HepG2 (cell line): ENCODE measurements around the gene TSPYL1. TPM values are rescaled to one million over a fixed set of nuclear protein-coding genes. Genes with fewer than 3 reads are reported as not detected.
A peak's percentile ranks its signal among the peaks of the same experiment; 100 is the strongest.

ENCODE experiments used
- ATAD3A ChIP-seq: sonication (generic); formaldehyde crosslinking; IDR thresholded peaks from 2 replicates; pipeline ENCODE4 v1.4.0; 2020; ENCODE audit warnings: missing genetic modification reagents
- ATF1 ChIP-seq: IDR thresholded peaks from 2 replicates; pipeline ENCODE4 v1.6.1; 2016; ENCODE audit warnings: mild to moderate bottlenecking, control low read depth
- ATM ChIP-seq: fragments of 450-650 bp; IDR thresholded peaks from 2 replicates; pipeline ENCODE4 v1.7.1; 2017; ENCODE audit warnings: mild to moderate bottlenecking, borderline replicate concordance
- BHLHE40 ChIP-seq: IDR thresholded peaks from 2 replicates; pipeline ENCODE4 v1.6.1; 2011; ENCODE audit warnings: low read length, improper control_type of control experiment
- FOXA1 ChIP-seq, 2 experiments: fragments of 450-650 bp in 1 of 2; sonication (generic) in 1 of 2; formaldehyde crosslinking in 1 of 2; IDR thresholded peaks; 2 replicates each; pipeline versions ENCODE4 v1.4.0 to v1.6.1; 2016 to 2020; ENCODE audit warnings: missing genetic modification reagents in 1 of 2
- GATAD2A ChIP-seq: IDR thresholded peaks from 2 replicates; pipeline ENCODE4 v1.6.1; 2016
- GMEB1 ChIP-seq: sonication (generic); formaldehyde crosslinking; IDR thresholded peaks from 2 replicates; pipeline ENCODE4 v1.5.1; 2020; ENCODE audit warnings: missing genetic modification reagents, mild to moderate bottlenecking, borderline replicate concordance
- HNRNPL ChIP-seq: fragments of 200-400 bp; formaldehyde crosslinking; IDR thresholded peaks from 2 replicates; pipeline ENCODE4 v1.6.1; 2017; ENCODE audit warnings: mild to moderate bottlenecking, low read depth, low read length
- JUN ChIP-seq: sonication (generic); formaldehyde crosslinking; IDR thresholded peaks from 2 replicates; pipeline ENCODE4 v1.4.0; 2020; ENCODE audit warnings: mild to moderate bottlenecking, missing genetic modification reagents
- MAF1 ChIP-seq: sonication (generic); formaldehyde crosslinking; IDR thresholded peaks from 2 replicates; pipeline ENCODE4 v1.5.0; 2020; ENCODE audit warnings: missing genetic modification reagents, borderline replicate concordance
- MAFF ChIP-seq: IDR thresholded peaks from 2 replicates; pipeline ENCODE4 v1.6.1; 2011; ENCODE audit warnings: low read depth, low read length, improper control_type of control experiment
- NFE2 ChIP-seq: sonication (generic); formaldehyde crosslinking; IDR thresholded peaks from 2 replicates; pipeline ENCODE4 v1.4.0; 2020; ENCODE audit warnings: missing genetic modification reagents
- NONO ChIP-seq, 2 experiments: fragments of 450-650 bp in 1 of 2; sonication (generic) in 1 of 2; formaldehyde crosslinking in 1 of 2; IDR thresholded peaks in 1 of 2; conservative IDR thresholded peaks in 1 of 2; 2 replicates each; pipeline versions ENCODE4 v1.6.1 to v1.8.0; 2017 to 2022; ENCODE audit warnings: mild to moderate bottlenecking in 1 of 2, missing genetic modification reagents in 1 of 2, moderate library complexity in 1 of 2
- NRL ChIP-seq: sonication (generic); formaldehyde crosslinking; IDR thresholded peaks from 2 replicates; pipeline ENCODE4 v1.5.0; 2020; ENCODE audit warnings: missing genetic modification reagents, mild to moderate bottlenecking, moderate library complexity, borderline replicate concordance
- RAD51 ChIP-seq: fragments of 450-650 bp; IDR thresholded peaks from 2 replicates; pipeline ENCODE4 v1.6.1; 2016; ENCODE audit warnings: borderline replicate concordance
- TCF7 ChIP-seq: sonication (generic); IDR thresholded peaks from 2 replicates; pipeline ENCODE4 v1.6.1; 2016; ENCODE audit warnings: antibody characterized with exemption, low read depth
- TEAD2 ChIP-seq: sonication (generic); formaldehyde crosslinking; IDR thresholded peaks from 2 replicates; pipeline ENCODE4 v1.9.0; 2021; ENCODE audit warnings: missing genetic modification reagents
- ZNF296 ChIP-seq: sonication (generic); formaldehyde crosslinking; conservative IDR thresholded peaks from 2 replicates; pipeline ENCODE4 v1.5.0; 2020; ENCODE audit warnings: mild to moderate bottlenecking, missing genetic modification reagents
- ZNF318 ChIP-seq: sonication (generic); formaldehyde crosslinking; IDR thresholded peaks from 2 replicates; pipeline ENCODE4 v1.4.0; 2020; ENCODE audit warnings: mild to moderate bottlenecking, missing genetic modification reagents
- ZNF563 ChIP-seq: sonication (generic); formaldehyde crosslinking; IDR thresholded peaks from 2 replicates; pipeline ENCODE4 v1.8.0; 2022; ENCODE audit warnings: mild to moderate bottlenecking, moderate library complexity, missing genetic modification reagents
- ZNF569 ChIP-seq: sonication (generic); formaldehyde crosslinking; IDR thresholded peaks from 2 replicates; pipeline ENCODE4 v1.5.0; 2020; ENCODE audit warnings: mild to moderate bottlenecking, missing genetic modification reagents, moderate library complexity, borderline replicate concordance
- ZNF576 ChIP-seq: sonication (generic); formaldehyde crosslinking; IDR thresholded peaks from 2 replicates; pipeline ENCODE4 v1.4.0; 2020; ENCODE audit warnings: mild to moderate bottlenecking, missing genetic modification reagents
- polyA plus RNA-seq, 8 experiments: library from polyadenylated mRNA; depleted of rRNA in 3 of 8; stranded (reverse) in 7 of 8; unstranded in 1 of 8; fragments of >200 nt; fragmentation: Illumina TruSeq in 4 of 8; extraction: Trizol in 4 of 8; gene quantifications; 2 replicates each; pipeline versions ENCODE4 v1.2.1 to v1.2.3, GENCODE V29; 2011 to 2016; ENCODE audit warnings: low read depth in 4 of 8, missing spikeins in 1 of 8, mixed read lengths in 1 of 8; ENCODE audit not compliant: insufficient read depth in 1 of 8
- total RNA-seq, 5 experiments: library from RNA; depleted of rRNA; stranded (reverse); fragments of >200 nt; fragmentation: Illumina TruSeq; extraction: Trizol; gene quantifications; 2 replicates each; pipeline ENCODE4 v1.2.3, GENCODE V29; 2016; ENCODE audit warnings: low read depth in 1 of 5

TSPYL1 gene
- total and polyA plus RNA-seq, 2 of the 13 experiments (the other 11 are each of a cell fraction or from before 2014, with no cell fraction given), result 28.3 to 93.0 TPM

GRCh38 chr6:116255246-116255800 lies 24.4 kb downstream of the TSPYL1 start (continued):
- TF ChIP-seq ZNF318 (CRISPR knock-in tag), result no peak
- no peak for TF ChIP-seq BHLHE40
- no peak for TF ChIP-seq ZNF576
- no peak for TF ChIP-seq FOXA1 (IDR thresholded peaks at IDR 0.05)
- TF ChIP-seq FOXA1 (CRISPR knock-in tag; IDR thresholded peaks at IDR 0.05), result 0 out of 2 replicates have a peak, but pooled peaks have one; percentile 10
- 0 out of 2 replicates have a peak, but pooled peaks have one; percentile 16 for TF ChIP-seq ZNF569 (CRISPR knock-in tag)
- no peak for TF ChIP-seq TEAD2 (CRISPR knock-in tag)
- no peak for TF ChIP-seq NONO (IDR thresholded peaks at IDR 0.05)
- no peak; the same call in 1 of the 2 replicates for TF ChIP-seq NONO (CRISPR knock-in tag; conservative IDR thresholded peaks at IDR 0.05)
- no peak for TF ChIP-seq ZNF563 (CRISPR knock-in tag)
- no peak for TF ChIP-seq MAF1 (CRISPR knock-in tag)
- TF ChIP-seq RAD51, result no peak
- no peak for TF ChIP-seq ATM
- TF ChIP-seq HNRNPL, result no peak
- TF ChIP-seq TCF7, result 0 out of 2 replicates have a peak, but pooled peaks have one; percentile 17
- TF ChIP-seq NFE2 (CRISPR knock-in tag), result no peak
- peak; percentile 82 for TF ChIP-seq MAFF
- TF ChIP-seq ZNF296, result no peak
- TF ChIP-seq ATAD3A, result no peak
- TF ChIP-seq GMEB1 (CRISPR knock-in tag), result no peak
- TF ChIP-seq ATF1 (CRISPR knock-in tag), result peak; percentile 43; the same call in 1 of the 2 replicates
- TF ChIP-seq JUN, result no peak
- no peak for TF ChIP-seq NRL (CRISPR knock-in tag)
- TF ChIP-seq GATAD2A (CRISPR knock-in tag), result peak; percentile 71
